GM12878 (cell line): ENCODE data around the gene KRTAP5-4. TPM values are rescaled to one million over a fixed set of nuclear protein-coding genes. Genes with fewer than 3 reads are reported as not detected.

ENCODE experiments used
- ASH2L ChIP-seq: fragments of 300-600, 200-600 bp; sonication (generic); IDR thresholded peaks from 2 replicates; pipeline ENCODE4 v1.6.1; 2017; ENCODE audit warnings: low read depth, mild to moderate bottlenecking, borderline replicate concordance
- CHD4 ChIP-seq: fragments of 200-600 bp; sonication (generic); IDR thresholded peaks from 2 replicates; pipeline ENCODE4 v1.6.1; 2016; ENCODE audit warnings: mild to moderate bottlenecking
- CREM ChIP-seq: IDR thresholded peaks from 2 replicates; pipeline ENCODE4 v1.6.1; 2014; ENCODE audit warnings: antibody characterized with exemption, low read depth
- CTCF ChIP-seq, 3 experiments: IDR thresholded peaks in 2 of 3; conservative IDR thresholded peaks in 1 of 3; 2 replicates each; pipeline ENCODE4 v1.5.1; 2011; ENCODE audit warnings: low read depth in 3 of 3, low read length in 3 of 3, mild to moderate bottlenecking in 3 of 3, control low read depth in 2 of 3, moderate library complexity in 2 of 3, inconsistent platforms in 1 of 3, mixed read lengths in 1 of 3; ENCODE audit not compliant: control insufficient read depth in 2 of 3, insufficient read depth in 1 of 3; ENCODE audit errors: extremely low read depth in 1 of 3
- ELK1 ChIP-seq: IDR thresholded peaks from 2 replicates; pipeline ENCODE4 v1.6.1; 2012; ENCODE audit warnings: low read depth, low read length, improper control_type of control experiment
- ETV6 ChIP-seq, 2 experiments: fragments of 450-650 bp in 1 of 2; IDR thresholded peaks in 1 of 2; conservative IDR thresholded peaks in 1 of 2; 2 replicates each; pipeline ENCODE4 v1.6.1; 2014; ENCODE audit warnings: antibody characterized with exemption in 1 of 2, borderline replicate concordance in 1 of 2, low read depth in 1 of 2, mild to moderate bottlenecking in 1 of 2, moderate library complexity in 1 of 2
- EZH2 ChIP-seq: IDR thresholded peaks from 2 replicates; pipeline ENCODE4 v1.6.1; 2012; ENCODE audit warnings: low read depth, mild to moderate bottlenecking, control low read depth, inconsistent platforms, low read length, borderline replicate concordance; ENCODE audit not compliant: control insufficient read depth
- HCFC1 ChIP-seq: fragments of 150-350 bp; IDR thresholded peaks from 2 replicates; pipeline ENCODE4 v1.6.1; 2014; ENCODE audit warnings: low read length
- HDAC2 ChIP-seq: fragments of 200-600 bp; sonication (generic); IDR thresholded peaks from 2 replicates; pipeline ENCODE4 v1.6.1; 2017
- IRF4 ChIP-seq: IDR thresholded peaks from 2 replicates; pipeline ENCODE4 v1.6.1; 2011; ENCODE audit warnings: low read depth, low read length
- KDM1A ChIP-seq: fragments of 200-600 bp; sonication (generic); IDR thresholded peaks from 2 replicates; pipeline ENCODE4 v1.6.1; 2016; ENCODE audit warnings: borderline replicate concordance
- MEF2B ChIP-seq: fragments of 450-650 bp; IDR thresholded peaks from 2 replicates; pipeline ENCODE4 v1.6.1; 2018; ENCODE audit warnings: mild to moderate bottlenecking, moderate library complexity; ENCODE audit not compliant: partially characterized antibody, poor library complexity, severe bottlenecking
- MTA2 ChIP-seq: fragments of 450-650 bp; IDR thresholded peaks from 2 replicates; pipeline ENCODE4 v1.6.1; 2016; ENCODE audit warnings: low read depth, mild to moderate bottlenecking, moderate library complexity
- NBN ChIP-seq: fragments of 450-650 bp; IDR thresholded peaks from 2 replicates; pipeline ENCODE4 v1.6.1; 2016
- NFYA ChIP-seq: IDR thresholded peaks from 2 replicates; pipeline ENCODE4 v1.6.1; 2011; ENCODE audit warnings: low read depth, mild to moderate bottlenecking, low read length, improper control_type of control experiment, borderline replicate concordance
- NR2C1 ChIP-seq: fragments of 450-650 bp; IDR thresholded peaks from 2 replicates; pipeline ENCODE4 v1.6.1; 2017; ENCODE audit warnings: antibody characterized with exemption, mild to moderate bottlenecking, moderate library complexity
- NR2C2 ChIP-seq: IDR thresholded peaks from 2 replicates; pipeline ENCODE4 v1.6.1; 2011; ENCODE audit warnings: borderline replicate concordance, low read depth; ENCODE audit not compliant: control insufficient read depth, insufficient read length
- POU2F2 ChIP-seq: IDR thresholded peaks from 3 replicates; pipeline ENCODE4 v1.6.1; 2011; ENCODE audit warnings: low read depth, mild to moderate bottlenecking, low read length, borderline replicate concordance
- RB1 ChIP-seq: fragments of 450-650 bp; formaldehyde crosslinking; IDR thresholded peaks from 2 replicates; pipeline ENCODE4 v1.6.1; 2017; ENCODE audit warnings: mild to moderate bottlenecking, borderline replicate concordance
- RCOR1 ChIP-seq: conservative IDR thresholded peaks from 2 replicates; pipeline ENCODE4 v1.6.1; 2012; ENCODE audit warnings: low read depth, low read length, improper control_type of control experiment
- SIX5 ChIP-seq: IDR thresholded peaks from 2 replicates; pipeline ENCODE4 v1.6.1; 2011; ENCODE audit warnings: mild to moderate bottlenecking, low read depth, low read length, moderate library complexity; ENCODE audit not compliant: severe bottlenecking
- SMARCA5 ChIP-seq: fragments of 450-650 bp; IDR thresholded peaks from 2 replicates; pipeline ENCODE4 v1.6.1; 2017; ENCODE audit warnings: mild to moderate bottlenecking
- SPI1 ChIP-seq: IDR thresholded peaks from 2 replicates; pipeline ENCODE4 v1.6.1; 2011; ENCODE audit warnings: low read depth, mild to moderate bottlenecking, low read length, moderate library complexity, borderline replicate concordance; ENCODE audit not compliant: insufficient read depth
- SREBF1 ChIP-seq: IDR thresholded peaks from 2 replicates; pipeline ENCODE4 v1.6.1; 2012; ENCODE audit warnings: mild to moderate bottlenecking, low read length
- STAT3 ChIP-seq: IDR thresholded peaks from 2 replicates; pipeline ENCODE4 v1.6.1; 2011; ENCODE audit warnings: low read depth, low read length, improper control_type of control experiment
- SUPT20H ChIP-seq: IDR thresholded peaks from 2 replicates; pipeline ENCODE4 v1.6.1; 2011; ENCODE audit warnings: low read depth, mild to moderate bottlenecking, low read length, moderate library complexity, borderline replicate concordance; ENCODE audit not compliant: control insufficient read depth
- SUZ12 ChIP-seq: fragments of 200-600 bp; sonication (generic); IDR thresholded peaks from one replicate; pipeline ENCODE4 v1.6.1; 2018; ENCODE audit warnings: antibody characterized with exemption, mild to moderate bottlenecking; ENCODE audit not compliant: unreplicated experiment
- TARDBP ChIP-seq: IDR thresholded peaks from 2 replicates; pipeline ENCODE4 v1.6.1; 2016; ENCODE audit warnings: borderline replicate concordance
- WRNIP1 ChIP-seq: IDR thresholded peaks from 2 replicates; pipeline ENCODE4 v1.6.1; 2011; ENCODE audit warnings: low read depth, low read length, improper control_type of control experiment, borderline replicate concordance
- ZNF217 ChIP-seq: fragments of 450-650 bp; IDR thresholded peaks from 2 replicates; pipeline ENCODE4 v1.6.1; 2017; ENCODE audit warnings: antibody characterized with exemption, mild to moderate bottlenecking
- ZNF24 ChIP-seq: fragments of 450-650 bp; IDR thresholded peaks from 2 replicates; pipeline ENCODE4 v1.6.1; 2017; ENCODE audit warnings: antibody characterized with exemption, mild to moderate bottlenecking
- polyA plus RNA-seq, 11 experiments: library from polyadenylated mRNA; depleted of rRNA in 4 of 11; unstranded in 6 of 11; stranded (reverse) in 5 of 11; fragments of >200 nt; fragmentation: Nextera tagmentation in 4 of 11; fragmentation: Illumina TruSeq in 1 of 11; extraction: Ambion mirVana in 4 of 11; extraction: Trizol in 1 of 11; gene quantifications; 1 replicate in 1 of 11; 2 replicates in 10 of 11; pipeline versions ENCODE4 v1.2.1 to v1.2.3, GENCODE V29; 2011 to 2016; ENCODE audit warnings: inconsistent platforms in 2 of 11, missing spikeins in 2 of 11, low read depth in 1 of 11
- total RNA-seq, 4 experiments: library from RNA; depleted of rRNA in 3 of 4; stranded (reverse); fragments of >200 nt in 3 of 4; fragmentation: Illumina TruSeq in 1 of 4; extraction: Trizol in 1 of 4; gene quantifications; 2 replicates each; pipeline versions ENCODE4 v1.2.1 to v1.2.3, GENCODE V29; 2013 to 2021

Gene KRTAP5-4
- total and polyA plus RNA-seq, 10 of the 15 experiments (the other 5 are each of a cell fraction or from before 2014, with no cell fraction given) = not detected

GRCh38 chr11:1574238-1574932, 47.6 kb downstream of the KRTAP5-4 start (continued):
- TF ChIP-seq CTCF (IDR thresholded peaks at IDR 0.05 in 2 of 3, conservative IDR thresholded peaks at IDR 0.05 in 1 of 3; ENCODE audit: control insufficient read depth in 2 of 3, extremely low read depth in 1 of 3, insufficient read depth in 1 of 3, low read depth in 3 of 3, low read length in 3 of 3) (peak; percentile 67 to 86 (median 76); a peak in 5 of 6 replicates), MEF2B (peak; percentile 75), HDAC2 (no peak), HCFC1 (no peak), STAT3 (no peak), ZNF217 (0 out of 2 replicates have a peak, but pooled peaks have one; percentile 39), EZH2 (no peak), NBN (no peak), SMARCA5 (0 out of 2 replicates have a peak, but pooled peaks have one; percentile 22), CREM (no peak), CHD4 (no peak), SUPT20H (no peak), RB1 (peak; percentile 56; the same call in 1 of the 2 replicates), ELK1 (no peak), KDM1A (no peak), POU2F2 (0 out of 3 replicates have a peak, but pooled peaks have one; percentile 24), NR2C1 (no peak), SUZ12 (peak; percentile 91), ZNF24 (no peak), NFYA (no peak), RCOR1 (no peak), SIX5 (no peak), TARDBP (no peak), NR2C2 (no peak), MTA2 (no peak), WRNIP1 (no peak), SREBF1 (no peak), SPI1 (no peak), IRF4 (no peak), ETV6 (conservative IDR thresholded peaks at IDR 0.05 in 1 of 2, IDR thresholded peaks at IDR 0.05 in 1 of 2; ENCODE audit: borderline replicate concordance in 1 of 2, low read depth in 1 of 2) (no peak), ASH2L (no peak)
